SK-N-SH (cell line): Measurements from ENCODE around the gene ZNF138. TPM values are rescaled to one million over a fixed set of nuclear protein-coding genes. Genes with fewer than 3 reads are reported as not detected.

ENCODE experiments used
- CTCF ChIA-PET: fragments of 300-600, 350-600 bp; formaldehyde crosslinking; extraction: SDS; loops from one replicate; lab custom pipeline; 2021; lab: Yijun Ruan, JAX
- POLR2A ChIA-PET: fragments of 350-600 bp; sonication (Branson Sonifier 250); formaldehyde crosslinking; extraction: SDS; loops from one replicate; lab custom pipeline; 2020; ENCODE audit warnings: antibody characterized with exemption, inconsistent platforms; lab: Yijun Ruan, JAX
- DNase-seq: peaks from one replicate; pipeline ENCODE4 v3.0.0; 2012
- H2AFZ ChIP-seq: fragments of 200-600 bp; sonication (generic); 2 replicates; pipeline ENCODE4 v1.8.1; 2016; ENCODE audit warnings: antibody characterized with exemption, mild to moderate bottlenecking, low read depth
- H3F3A ChIP-seq: fragments of 200-600 bp; sonication (generic); replicated peaks from 2 replicates; pipeline ENCODE3; 2016; ENCODE audit warnings: antibody characterized with exemption, mild to moderate bottlenecking; ENCODE audit not compliant: insufficient read depth
- H3K27ac ChIP-seq, 2 experiments: fragments of 200-500 bp in 1 of 2; fragments of 200-600 bp in 1 of 2; sonication (Bioruptor generic) in 1 of 2; sonication (generic), shearing (Covaris generic) in 1 of 2; 2 replicates each; pipeline versions ENCODE4 v1.5.1 to v1.6.1; 2014 to 2016; ENCODE audit warnings: low read depth in 2 of 2, inconsistent platforms in 1 of 2, low read length in 1 of 2, mild to moderate bottlenecking in 1 of 2, mixed read lengths in 1 of 2
- H3K27me3 ChIP-seq: fragments of 200-600 bp; sonication (generic), shearing (Covaris generic); 2 replicates; pipeline ENCODE4 v1.6.1; 2016; ENCODE audit warnings: mixed run types; ENCODE audit not compliant: insufficient read depth
- H3K36me3 ChIP-seq, 2 experiments: fragments of 200-500 bp in 1 of 2; fragments of 200-600 bp in 1 of 2; sonication (Bioruptor generic) in 1 of 2; sonication (generic) in 1 of 2; replicated peaks in 1 of 2; 2 replicates each; pipeline versions ENCODE3 to v1.5.1; 2014 to 2016; ENCODE audit warnings: low read length in 1 of 2, mild to moderate bottlenecking in 1 of 2; ENCODE audit not compliant: insufficient read depth in 2 of 2, control insufficient read depth in 1 of 2
- H3K4me1 ChIP-seq, 2 experiments: fragments of 200-500 bp in 1 of 2; fragments of 200-600 bp in 1 of 2; sonication (Bioruptor generic) in 1 of 2; sonication (generic), shearing (Covaris generic) in 1 of 2; 2 replicates each; pipeline versions ENCODE4 v1.5.1 to v1.6.1; 2014 to 2016; ENCODE audit warnings: low read depth in 1 of 2, low read length in 1 of 2, mixed run types in 1 of 2; ENCODE audit not compliant: insufficient read depth in 2 of 2, control insufficient read depth in 1 of 2
- H3K4me2 ChIP-seq: fragments of 200-600 bp; sonication (generic), shearing (Covaris generic); 2 replicates; pipeline ENCODE4 v1.6.1; 2017; ENCODE audit warnings: mixed run types
- H3K4me3 ChIP-seq, 2 experiments: fragments of 200-500 bp in 1 of 2; fragments of 200-600 bp in 1 of 2; sonication (Bioruptor generic) in 1 of 2; sonication (generic), shearing (Covaris generic) in 1 of 2; 2 replicates each; pipeline versions ENCODE4 v1.5.1 to v1.8.1; 2014 to 2016; ENCODE audit warnings: low read depth in 2 of 2, inconsistent platforms in 1 of 2, low read length in 1 of 2, mild to moderate bottlenecking in 1 of 2, mixed read lengths in 1 of 2, moderate library complexity in 1 of 2
- H3K79me2 ChIP-seq: fragments of 200-600 bp; sonication (generic); 2 replicates; pipeline ENCODE4 v1.8.1; 2017; ENCODE audit warnings: mild to moderate bottlenecking; ENCODE audit not compliant: insufficient read depth
- H3K9ac ChIP-seq: fragments of 200-600 bp; sonication (generic); 2 replicates; pipeline ENCODE4 v1.6.1; 2017; ENCODE audit warnings: mixed run types
- H3K9me2 ChIP-seq: fragments of 200-600 bp; sonication (generic); 2 replicates; pipeline ENCODE4 v1.6.1; 2017; ENCODE audit warnings: mixed run types
- H3K9me3 ChIP-seq: fragments of 200-600 bp; sonication (generic); 2 replicates; pipeline ENCODE4 v1.6.1; 2017; ENCODE audit warnings: mixed run types, mild to moderate bottlenecking, moderate library complexity
- H4K20me1 ChIP-seq: fragments of 200-600 bp; sonication (generic); 2 replicates; pipeline ENCODE4 v1.6.1; 2017; ENCODE audit warnings: mild to moderate bottlenecking, mixed run types; ENCODE audit not compliant: insufficient read depth
- EZH2phosphoT487 ChIP-seq: fragments of 200-600 bp; sonication (generic); IDR thresholded peaks from 2 replicates; pipeline ENCODE4 v1.6.1; 2017; ENCODE audit warnings: low read depth, mixed run types, mild to moderate bottlenecking, antibody characterized with exemption, moderate library complexity, borderline replicate concordance
- IRF3 ChIP-seq: fragments of 150-350 bp; IDR thresholded peaks from 2 replicates; pipeline ENCODE4 v1.6.1; 2016; ENCODE audit warnings: mild to moderate bottlenecking, low read depth, low read length
- JUND ChIP-seq: IDR thresholded peaks from 2 replicates; pipeline ENCODE4 v1.4.0; 2012
- MEF2A ChIP-seq: IDR thresholded peaks from 2 replicates; pipeline ENCODE4 v1.4.0; 2012; ENCODE audit warnings: low read depth, borderline replicate concordance
- NFIC ChIP-seq: IDR thresholded peaks from 2 replicates; pipeline ENCODE4 v1.4.0; 2012; ENCODE audit warnings: borderline replicate concordance
- RCOR1 ChIP-seq: fragments of 150-350 bp; IDR thresholded peaks from 2 replicates; pipeline ENCODE4 v1.6.1; 2017; ENCODE audit warnings: antibody characterized with exemption, low read length
- RFX5 ChIP-seq: IDR thresholded peaks from 2 replicates; pipeline ENCODE4 v1.6.1; 2012; ENCODE audit warnings: mild to moderate bottlenecking, improper control_type of control experiment, low read length
- TCF12 ChIP-seq: IDR thresholded peaks from 2 replicates; pipeline ENCODE4 v1.4.0; 2012
- TEAD4 ChIP-seq: IDR thresholded peaks from 2 replicates; pipeline ENCODE4 v1.4.0; 2012; ENCODE audit warnings: mild to moderate bottlenecking, borderline replicate concordance; ENCODE audit not compliant: insufficient read depth
- USF1 ChIP-seq: IDR thresholded peaks from 2 replicates; pipeline ENCODE4 v1.4.0; 2012; ENCODE audit warnings: low read depth, borderline replicate concordance
- USF2 ChIP-seq: fragments of 150-350 bp; IDR thresholded peaks from 2 replicates; pipeline ENCODE4 v1.6.1; 2017; ENCODE audit warnings: antibody characterized with exemption, low read length, low read depth, borderline replicate concordance
- YY1 ChIP-seq: IDR thresholded peaks from 2 replicates; pipeline ENCODE4 v1.4.0; 2012; ENCODE audit warnings: low read depth, mild to moderate bottlenecking
- WGBS: methylation state at CpG from one replicate; pipeline ENCODE4 v1.1.6; 2017; ENCODE audit warnings: low lambda C conversion rate; 5-methylcytosine and 5-hydroxymethylcytosine counted together
- polyA plus RNA-seq, 3 experiments: library from polyadenylated mRNA; depleted of rRNA; stranded (reverse); fragments of >200 nt; gene quantifications; 2 replicates each; pipeline ENCODE4 v1.2.3, GENCODE V29; 2012
- TF ChIP-seq, protein P1 (sequence below): IDR thresholded peaks from 2 replicates; pipeline ENCODE4 v1.6.1; 2012; ENCODE audit warnings: mild to moderate bottlenecking, low read depth, low read length, moderate library complexity
- TF ChIP-seq, protein P2 (sequence below): fragments of 200-600 bp; sonication (generic); IDR thresholded peaks from 2 replicates; pipeline ENCODE4 v1.6.1; 2017; ENCODE audit warnings: antibody characterized with exemption, mild to moderate bottlenecking, moderate library complexity
- TF ChIP-seq, protein P3 (sequence below): IDR thresholded peaks from 2 replicates; pipeline ENCODE4; 2012

The ZNF138 gene
- polyA plus RNA-seq, 1 of the 3 experiments (the other 2 are of a cell fraction): 4.9 TPM

DNA sequence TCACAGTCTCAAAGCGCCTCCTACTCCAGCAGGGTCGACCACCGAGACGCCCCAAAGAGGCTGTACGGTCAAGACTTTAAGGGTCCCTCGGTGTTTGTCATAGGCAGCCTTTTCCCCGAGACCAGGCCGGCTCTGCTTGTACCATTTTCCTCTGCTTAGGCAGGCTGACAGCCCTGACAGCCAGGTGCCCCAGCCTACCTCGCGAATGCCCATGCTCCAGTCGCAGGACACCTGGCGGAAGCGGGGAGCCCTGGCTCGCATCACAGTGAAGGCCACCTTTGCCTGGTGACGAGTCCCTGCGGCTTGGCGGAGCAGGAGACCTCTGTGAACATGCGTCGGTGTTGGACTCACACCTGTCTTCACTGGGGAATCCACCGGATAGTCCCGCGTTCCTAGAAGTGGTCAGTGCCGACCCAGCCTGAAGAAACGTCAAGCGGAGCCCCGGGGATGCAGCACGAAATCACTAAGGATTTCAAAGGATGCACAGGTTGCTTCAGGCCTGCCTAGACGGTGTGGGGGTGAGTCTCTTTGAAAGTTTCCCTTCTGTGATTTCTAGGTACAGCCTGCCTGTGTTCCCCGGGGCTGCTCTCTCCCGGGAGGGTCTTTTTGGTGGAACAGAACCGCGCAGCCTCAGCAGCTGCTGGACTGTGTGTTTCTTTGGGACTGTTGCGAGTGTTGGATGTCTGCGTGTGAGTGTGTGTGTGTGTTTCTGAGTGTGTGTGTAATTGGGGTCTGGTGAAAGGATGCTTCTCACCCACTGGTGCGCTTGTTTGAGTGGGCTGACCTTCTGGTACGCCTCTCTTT lies 78.3 kb downstream of the ZNF138 start (continued):
- TF ChIP-seq USF1 (no peak), RCOR1 (no peak), EZH2phosphoT487 (no peak), TEAD4 (no peak)
- TF ChIP-seq, protein P1, sequence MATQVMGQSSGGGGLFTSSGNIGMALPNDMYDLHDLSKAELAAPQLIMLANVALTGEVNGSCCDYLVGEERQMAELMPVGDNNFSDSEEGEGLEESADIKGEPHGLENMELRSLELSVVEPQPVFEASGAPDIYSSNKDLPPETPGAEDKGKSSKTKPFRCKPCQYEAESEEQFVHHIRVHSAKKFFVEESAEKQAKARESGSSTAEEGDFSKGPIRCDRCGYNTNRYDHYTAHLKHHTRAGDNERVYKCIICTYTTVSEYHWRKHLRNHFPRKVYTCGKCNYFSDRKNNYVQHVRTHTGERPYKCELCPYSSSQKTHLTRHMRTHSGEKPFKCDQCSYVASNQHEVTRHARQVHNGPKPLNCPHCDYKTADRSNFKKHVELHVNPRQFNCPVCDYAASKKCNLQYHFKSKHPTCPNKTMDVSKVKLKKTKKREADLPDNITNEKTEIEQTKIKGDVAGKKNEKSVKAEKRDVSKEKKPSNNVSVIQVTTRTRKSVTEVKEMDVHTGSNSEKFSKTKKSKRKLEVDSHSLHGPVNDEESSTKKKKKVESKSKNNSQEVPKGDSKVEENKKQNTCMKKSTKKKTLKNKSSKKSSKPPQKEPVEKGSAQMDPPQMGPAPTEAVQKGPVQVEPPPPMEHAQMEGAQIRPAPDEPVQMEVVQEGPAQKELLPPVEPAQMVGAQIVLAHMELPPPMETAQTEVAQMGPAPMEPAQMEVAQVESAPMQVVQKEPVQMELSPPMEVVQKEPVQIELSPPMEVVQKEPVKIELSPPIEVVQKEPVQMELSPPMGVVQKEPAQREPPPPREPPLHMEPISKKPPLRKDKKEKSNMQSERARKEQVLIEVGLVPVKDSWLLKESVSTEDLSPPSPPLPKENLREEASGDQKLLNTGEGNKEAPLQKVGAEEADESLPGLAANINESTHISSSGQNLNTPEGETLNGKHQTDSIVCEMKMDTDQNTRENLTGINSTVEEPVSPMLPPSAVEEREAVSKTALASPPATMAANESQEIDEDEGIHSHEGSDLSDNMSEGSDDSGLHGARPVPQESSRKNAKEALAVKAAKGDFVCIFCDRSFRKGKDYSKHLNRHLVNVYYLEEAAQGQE: no peak

GRCh38 chr7:64873155-64873500 lies 78.9 kb downstream of the ZNF138 start:
- Histone ChIP-seq H3K36me3 (no peaks in the 10 kb centered on the region), H3K27me3 (peaks cover 9% of the 10 kb centered on the region; the same call in 1 of the 2 replicates), H3K79me2 (no peaks in the 10 kb centered on the region), H3K27ac (no peak overlapping the region), H3K9me2 (no peaks in the 10 kb centered on the region), H4K20me1 (no peaks in the 10 kb centered on the region), H3K4me2 (no peak overlapping the region), H3K9me3 (no peaks in the 10 kb centered on the region), H3F3A (no peaks in the 10 kb centered on the region), H3K4me3 (no peak overlapping the region), H2AFZ (no peak overlapping the region), H3K9ac (no peak overlapping the region), H3K4me1 (peaks cover 0 to 6% of the 10 kb centered on the region in 2 experiments; a peak in 1 of 4 replicates)
- TF ChIP-seq IRF3: no peak
- no peak for TF ChIP-seq MEF2A
- TF ChIP-seq USF2: no peak
- no peak for TF ChIP-seq NFIC
- TF ChIP-seq, protein P1: no peak
- no peak for TF ChIP-seq YY1
- TF ChIP-seq, protein P2, sequence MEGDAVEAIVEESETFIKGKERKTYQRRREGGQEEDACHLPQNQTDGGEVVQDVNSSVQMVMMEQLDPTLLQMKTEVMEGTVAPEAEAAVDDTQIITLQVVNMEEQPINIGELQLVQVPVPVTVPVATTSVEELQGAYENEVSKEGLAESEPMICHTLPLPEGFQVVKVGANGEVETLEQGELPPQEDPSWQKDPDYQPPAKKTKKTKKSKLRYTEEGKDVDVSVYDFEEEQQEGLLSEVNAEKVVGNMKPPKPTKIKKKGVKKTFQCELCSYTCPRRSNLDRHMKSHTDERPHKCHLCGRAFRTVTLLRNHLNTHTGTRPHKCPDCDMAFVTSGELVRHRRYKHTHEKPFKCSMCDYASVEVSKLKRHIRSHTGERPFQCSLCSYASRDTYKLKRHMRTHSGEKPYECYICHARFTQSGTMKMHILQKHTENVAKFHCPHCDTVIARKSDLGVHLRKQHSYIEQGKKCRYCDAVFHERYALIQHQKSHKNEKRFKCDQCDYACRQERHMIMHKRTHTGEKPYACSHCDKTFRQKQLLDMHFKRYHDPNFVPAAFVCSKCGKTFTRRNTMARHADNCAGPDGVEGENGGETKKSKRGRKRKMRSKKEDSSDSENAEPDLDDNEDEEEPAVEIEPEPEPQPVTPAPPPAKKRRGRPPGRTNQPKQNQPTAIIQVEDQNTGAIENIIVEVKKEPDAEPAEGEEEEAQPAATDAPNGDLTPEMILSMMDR: no peak
- TF ChIP-seq, protein P3, sequence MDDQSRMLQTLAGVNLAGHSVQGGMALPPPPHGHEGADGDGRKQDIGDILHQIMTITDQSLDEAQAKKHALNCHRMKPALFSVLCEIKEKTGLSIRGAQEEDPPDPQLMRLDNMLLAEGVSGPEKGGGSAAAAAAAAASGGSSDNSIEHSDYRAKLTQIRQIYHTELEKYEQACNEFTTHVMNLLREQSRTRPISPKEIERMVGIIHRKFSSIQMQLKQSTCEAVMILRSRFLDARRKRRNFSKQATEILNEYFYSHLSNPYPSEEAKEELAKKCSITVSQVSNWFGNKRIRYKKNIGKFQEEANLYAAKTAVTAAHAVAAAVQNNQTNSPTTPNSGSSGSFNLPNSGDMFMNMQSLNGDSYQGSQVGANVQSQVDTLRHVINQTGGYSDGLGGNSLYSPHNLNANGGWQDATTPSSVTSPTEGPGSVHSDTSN: no peak
- TF ChIP-seq RFX5: no peak
- TF ChIP-seq TCF12: no peak
- TF ChIP-seq USF1: no peak
- no peak for TF ChIP-seq JUND
- CTCF ChIA-PET: no interaction called here
- POLR2A ChIA-PET: no interaction called here
- peak; percentile 11 for DNase-seq
- 65% methylated on average over 10 of the region's 10 CpGs for WGBS
